HG03521 (cell line): ENCODE measurements around the gene URGCP.
A peak's percentile ranks its signal among the peaks of the same experiment; 100 is the strongest.
"Not testable (repeated sequence)": the region's sequence is repeated elsewhere in the genome, so short reads cannot be mapped to it uniquely, and the experiment has no call there.

Experiments used
- ATAC-seq: cut with Tn5 transposase; IDR thresholded peaks from one replicate; pipeline ENCODE4 v1.9.1; 2021; ENCODE audit warnings: mild to moderate bottlenecking, moderate library complexity; ENCODE audit not compliant: unreplicated experiment

URGCP gene

GRCh38 chr7:43922726-43923125 is 16.3 kb upstream of the URGCP start:
- ATAC-seq, result no peak

GRCh38 chr7:43921423-43921822 is 15.0 kb upstream of the URGCP start:
- ATAC-seq, result no peak

GRCh38 chr7:43915907-43916306 is 9.5 kb upstream of the URGCP start:
- ATAC-seq, result no peak

GRCh38 chr7:43914795-43915194 is 8.4 kb upstream of the URGCP start:
- ATAC-seq, result no peak

GRCh38 chr7:43905956-43906330 is 453 bp downstream of the URGCP start:
- peak; percentile 32 for ATAC-seq

- no peak for ATAC-seq
These were observed 1.0 kb downstream of the URGCP start for GRCh38 chr7:43905209-43905946.

- ATAC-seq, result no peak
These were observed 1.7 kb downstream of the URGCP start for GRCh38 chr7:43904533-43905208.

GRCh38 chr7:43902542-43903054 is 3.8 kb downstream of the URGCP start:
- no peak for ATAC-seq

- not testable (repeated sequence) for ATAC-seq
These were observed 7.8 kb downstream of the URGCP start for GRCh38 chr7:43898571-43898970.

GRCh38 chr7:43895847-43896415 is 10.5 kb downstream of the URGCP start:
- no peak for ATAC-seq

GRCh38 chr7:43891069-43891955 is 15.1 kb downstream of the URGCP start:
- no peak for ATAC-seq

GRCh38 chr7:43890468-43890867 is 15.9 kb downstream of the URGCP start:
- no peak for ATAC-seq

- no peak for ATAC-seq
These were observed 17.1 kb downstream of the URGCP start for GRCh38 chr7:43888993-43889945.

- no peak for ATAC-seq
These were observed 21.8 kb downstream of the URGCP start for GRCh38 chr7:43884617-43885016.

- no peak for ATAC-seq
These were observed 22.2 kb downstream of the URGCP start for GRCh38 chr7:43884209-43884608.

- no peak for ATAC-seq
These were observed 25.8 kb downstream of the URGCP start for GRCh38 chr7:43880596-43880995.

GRCh38 chr7:43879477-43879876 is 26.9 kb downstream of the URGCP start:
- ATAC-seq, result no peak

- ATAC-seq, result no peak
These were observed 27.5 kb downstream of the URGCP start for GRCh38 chr7:43878867-43879266.

GRCh38 chr7:43877968-43878864 is 28.2 kb downstream of the URGCP start:
- no peak for ATAC-seq
